NCI-H146 treated with DMSO at 0.1 percent for 48 hours (cell line): ENCODE data around the gene SLC39A7.

ENCODE experiments used
- DNase-seq: peaks from one replicate; lab custom pipeline; 2025; ENCODE audit not compliant: unreplicated experiment; lab: John Stamatoyannopoulos, UW

SLC39A7 gene

DNA sequence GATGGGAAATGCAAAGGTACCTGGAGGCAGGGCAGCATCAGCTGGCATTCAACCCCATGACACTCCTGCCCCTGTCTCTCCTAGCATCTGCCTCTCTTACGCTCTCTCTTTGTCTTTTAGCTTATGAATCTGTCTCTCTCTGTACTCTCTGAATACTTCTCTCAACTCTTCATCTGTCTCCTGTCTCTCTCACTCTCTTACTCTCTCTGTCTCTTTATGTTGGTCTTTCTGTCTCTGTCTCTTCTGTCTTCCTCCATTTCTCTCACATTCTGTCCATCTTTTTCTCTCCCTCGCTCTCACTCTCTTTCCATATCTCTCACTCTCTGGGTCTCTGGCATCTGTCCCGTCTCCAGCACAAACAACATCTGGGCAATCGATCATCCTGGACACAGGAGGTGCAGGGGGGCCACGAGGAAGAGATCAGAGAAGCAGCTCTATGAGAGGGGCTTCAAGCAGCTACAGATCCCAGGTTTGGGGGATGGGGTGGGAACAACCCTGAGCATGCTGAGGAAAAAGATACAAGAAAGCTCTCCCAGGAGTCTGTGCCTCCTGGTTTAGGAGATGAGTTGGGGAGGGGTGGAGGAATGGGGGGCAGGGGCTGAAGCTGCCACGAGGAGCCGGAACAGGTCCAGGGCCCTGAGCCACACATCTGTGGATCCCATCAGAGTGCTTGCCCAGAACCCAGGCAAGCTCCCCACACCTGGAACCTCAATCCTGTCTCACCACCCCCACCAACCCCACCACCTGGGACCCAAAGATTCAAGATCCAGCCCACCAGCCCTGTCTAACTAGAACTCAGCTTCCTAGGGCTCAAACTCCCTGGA is 10.8 kb upstream of the SLC39A7 start:
- DNase-seq: no peak

DNA sequence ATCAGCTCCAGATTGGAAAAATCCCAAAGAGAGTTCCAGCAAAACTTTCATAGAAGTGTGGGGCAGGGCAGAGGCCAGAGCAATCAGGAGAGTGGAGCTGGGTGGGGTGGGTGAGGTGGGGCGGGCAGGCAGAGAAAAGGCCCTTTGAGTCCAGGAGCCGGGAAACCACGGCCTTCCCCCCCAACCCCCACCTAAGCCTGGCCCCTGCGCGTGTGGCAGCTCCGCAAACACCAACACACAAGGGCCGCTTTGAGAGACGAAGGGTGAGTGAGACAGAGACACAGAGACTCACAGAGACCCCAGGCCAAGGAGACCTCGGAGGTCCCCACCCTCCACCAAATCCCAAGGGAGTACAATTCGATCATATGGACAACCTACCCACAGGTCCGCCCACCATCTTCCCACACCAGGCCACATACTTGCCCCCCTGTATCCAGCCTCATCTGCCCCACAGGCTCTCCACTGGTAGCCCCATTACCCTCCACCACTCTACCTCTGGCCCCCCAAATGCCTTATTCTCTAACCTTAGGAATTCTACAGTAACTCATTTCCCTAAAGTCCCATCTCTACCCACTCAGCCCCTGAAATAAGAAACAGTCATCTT is 10.1 kb upstream of the SLC39A7 start:
- no peak for DNase-seq

- no peak for DNase-seq
Measured at GRCh38 chr6:33191383-33192104, 9.1 kb upstream of the SLC39A7 start.

- DNase-seq: no peak
Measured at GRCh38 chr6:33192105-33192646, 8.5 kb upstream of the SLC39A7 start, which contains the start of gene COL11A2. TSS of gene COL11A2 (minus strand) at chr6:33192467. CDS start at chr6:33192240, 227 bp downstream.

GRCh38 chr6:33192671-33193602 is 7.7 kb upstream of the SLC39A7 start:
- no peak for DNase-seq

GRCh38 chr6:33193619-33194018 is 7.0 kb upstream of the SLC39A7 start:
- no peak for DNase-seq

- DNase-seq: no peak
Measured at GRCh38 chr6:33194431-33194979, 6.2 kb upstream of the SLC39A7 start.

GRCh38 chr6:33195304-33196165 is 5.1 kb upstream of the SLC39A7 start:
- no peak for DNase-seq

GRCh38 chr6:33197431-33198048 is 3.1 kb upstream of the SLC39A7 start:
- peak; percentile 38 for DNase-seq

- no peak for DNase-seq
Measured at GRCh38 chr6:33198159-33198852, 2.4 kb upstream of the SLC39A7 start.

- DNase-seq: no peak
Measured at GRCh38 chr6:33198853-33199436, 1.7 kb upstream of the SLC39A7 start.

DNA sequence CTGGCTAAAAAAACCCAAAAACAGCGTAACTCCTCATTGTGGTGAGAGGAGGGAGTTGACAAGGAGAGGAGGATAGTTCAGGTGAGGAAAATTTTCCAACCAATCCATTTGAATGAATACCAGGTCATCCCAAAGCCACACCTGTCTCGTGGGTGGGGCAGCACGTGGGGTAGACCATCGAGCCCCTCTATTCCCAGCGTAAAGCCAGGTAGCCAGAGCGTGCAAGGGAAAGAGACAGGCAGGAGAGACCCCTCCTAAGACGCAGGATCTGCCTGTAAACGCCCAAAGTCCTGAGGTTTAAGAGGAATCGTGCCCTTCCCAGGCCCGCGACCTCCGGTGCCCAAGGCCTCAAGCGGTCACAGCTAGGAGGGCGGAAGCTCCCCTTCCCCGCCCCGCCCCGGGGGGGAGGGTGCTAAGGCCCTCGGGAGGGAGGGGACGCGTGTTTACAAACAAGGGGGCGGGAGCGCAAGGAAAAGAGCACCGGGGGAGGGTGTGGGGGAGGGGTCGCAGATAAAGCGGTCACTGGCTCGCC is 914 bp upstream of the SLC39A7 start:
- peak; percentile 45 for DNase-seq

DNA sequence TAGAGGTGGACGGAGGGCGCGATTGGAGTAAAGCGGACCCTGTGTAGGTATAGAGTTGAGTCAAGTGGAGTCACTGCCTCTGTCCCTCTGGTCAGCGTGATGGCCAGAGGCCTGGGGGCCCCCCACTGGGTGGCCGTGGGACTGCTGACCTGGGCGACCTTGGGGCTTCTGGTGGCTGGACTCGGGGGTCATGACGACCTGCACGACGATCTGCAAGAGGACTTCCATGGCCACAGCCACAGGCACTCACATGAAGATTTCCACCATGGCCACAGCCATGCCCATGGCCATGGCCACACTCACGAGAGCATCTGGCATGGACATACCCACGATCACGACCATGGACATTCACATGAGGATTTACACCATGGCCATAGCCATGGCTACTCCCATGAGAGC is 479 bp downstream of the SLC39A7 start:
- no peak for DNase-seq

DNA sequence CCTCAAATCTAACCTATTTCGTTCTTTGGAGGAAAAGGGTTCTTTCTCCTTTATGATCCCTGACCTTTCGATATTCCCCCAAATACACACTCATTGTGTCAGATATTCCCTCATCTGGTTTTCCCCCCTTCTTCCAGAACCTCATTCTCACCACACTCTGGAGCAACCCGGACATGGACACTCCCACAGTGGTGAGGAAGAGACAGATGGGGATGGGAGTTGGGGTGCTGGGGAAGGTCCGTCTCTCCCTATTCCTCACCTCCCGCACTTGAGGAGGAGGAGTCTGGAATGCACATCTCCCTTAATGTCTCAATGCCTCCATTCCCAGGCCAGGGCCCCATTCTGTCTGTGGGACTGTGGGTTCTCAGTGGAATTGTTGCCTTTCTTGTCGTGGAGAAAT is 1.3 kb downstream of the SLC39A7 start:
- no peak for DNase-seq

DNA sequence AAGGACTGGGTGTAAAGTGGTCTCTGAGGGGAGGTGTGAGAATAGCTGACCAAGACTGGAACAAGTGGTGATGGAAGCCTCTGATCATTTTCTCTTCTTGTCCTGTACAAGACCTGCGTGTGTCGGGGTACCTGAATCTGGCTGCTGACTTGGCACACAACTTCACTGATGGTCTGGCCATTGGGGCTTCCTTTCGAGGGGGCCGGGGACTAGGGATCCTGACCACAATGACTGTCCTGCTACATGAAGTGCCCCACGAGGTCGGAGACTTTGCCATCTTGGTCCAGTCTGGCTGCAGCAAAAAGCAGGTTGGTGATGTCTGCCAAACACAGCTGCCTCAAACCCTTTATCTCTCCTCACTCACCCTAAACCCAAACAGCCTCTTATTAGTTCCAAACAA is 2.1 kb downstream of the SLC39A7 start:
- no peak for DNase-seq

- DNase-seq: no peak
Measured at GRCh38 chr6:33203443-33204164, 2.9 kb downstream of the SLC39A7 start.

GRCh38 chr6:33204165-33204414 is 3.4 kb downstream of the SLC39A7 start:
- no peak for DNase-seq
